Measurements from ENCODE around the gene OR10H3.
"Not testable (repeated sequence)": the region's sequence is repeated elsewhere in the genome, so short reads cannot be mapped to it uniquely, and the experiment has no call there.

OR10H3 gene

GRCh38 chr19:15737722-15738121 lies at the start of gene OR10H3:
TSS of gene OR10H3 (plus strand) at chr19:15737985. CDS start at chr19:15741393, 3,408 bp downstream.
- DNase-seq (ENCODE audit: low read depth, low spot score), result no peak

GRCh38 chr19:15696654-15697194 lies 41.1 kb upstream of the OR10H3 start:
- DNase-seq (ENCODE audit: low read depth, low spot score), result no peak

- DNase-seq (ENCODE audit: low read depth, low spot score), result no peak
Observed at GRCh38 chr19:15701757-15702533, 35.8 kb upstream of the OR10H3 start.

- no peak for DNase-seq (ENCODE audit: low read depth, low spot score)
Observed at GRCh38 chr19:15702534-15702930, 35.3 kb upstream of the OR10H3 start.

GRCh38 chr19:15714638-15715037 lies 23.1 kb upstream of the OR10H3 start:
- DNase-seq (ENCODE audit: low read depth, low spot score), result no peak

- DNase-seq (ENCODE audit: low read depth, low spot score), result no peak
Observed at GRCh38 chr19:15715642-15716041, 22.1 kb upstream of the OR10H3 start.

GRCh38 chr19:15717809-15718208 lies 20.0 kb upstream of the OR10H3 start:
- no peak for DNase-seq (ENCODE audit: low read depth, low spot score)

- DNase-seq (ENCODE audit: low read depth, low spot score), result no peak
Observed at GRCh38 chr19:15721268-15721667, 16.5 kb upstream of the OR10H3 start.

- DNase-seq (ENCODE audit: low read depth, low spot score), result no peak
Observed at GRCh38 chr19:15722956-15723355, 14.8 kb upstream of the OR10H3 start.

- no peak for DNase-seq (ENCODE audit: low read depth, low spot score)
Observed at GRCh38 chr19:15727724-15728123, 10.1 kb upstream of the OR10H3 start, which contains the start of gene OR10H2. TSS of gene OR10H2 (plus strand) at chr19:15728024. CDS start at chr19:15728044, 20 bp downstream.

- no peak for DNase-seq (ENCODE audit: low read depth, low spot score)
Observed at GRCh38 chr19:15730538-15730937, 7.2 kb upstream of the OR10H3 start.

- DNase-seq (ENCODE audit: low read depth, low spot score), result no peak
Observed at GRCh38 chr19:15732388-15732787, 5.4 kb upstream of the OR10H3 start.

GRCh38 chr19:15733895-15734294 lies 3.9 kb upstream of the OR10H3 start:
- DNase-seq (ENCODE audit: low read depth, low spot score), result no peak

- no peak for DNase-seq (ENCODE audit: low read depth, low spot score)
Observed at GRCh38 chr19:15740785-15741184, 3.0 kb downstream of the OR10H3 start.

GRCh38 chr19:15748239-15748638 lies 10.5 kb downstream of the OR10H3 start:
- no peak for DNase-seq (ENCODE audit: low read depth, low spot score)

GRCh38 chr19:15758379-15758778 lies 20.6 kb downstream of the OR10H3 start:
- no peak for DNase-seq (ENCODE audit: low read depth, low spot score)

GRCh38 chr19:15759962-15760565 lies 22.3 kb downstream of the OR10H3 start:
- no peak for DNase-seq (ENCODE audit: low read depth, low spot score)

GRCh38 chr19:15769586-15769985 lies 31.8 kb downstream of the OR10H3 start:
- DNase-seq (ENCODE audit: low read depth, low spot score), result no peak

GRCh38 chr19:15774159-15774558 lies 36.4 kb downstream of the OR10H3 start:
- not testable (repeated sequence) for DNase-seq (ENCODE audit: low read depth, low spot score)

GRCh38 chr19:15775249-15775648 lies 37.5 kb downstream of the OR10H3 start:
- DNase-seq (ENCODE audit: low read depth, low spot score), result no peak

GRCh38 chr19:15776264-15776663 lies 38.5 kb downstream of the OR10H3 start:
- no peak for DNase-seq (ENCODE audit: low read depth, low spot score)

GRCh38 chr19:15776991-15777970 lies 39.5 kb downstream of the OR10H3 start:
- no peak for DNase-seq (ENCODE audit: low read depth, low spot score)

All from activated CD4-positive, CD25-positive, alpha-beta regulatory T cell treated with anti-CD3 and anti-CD28 coated beads, Interleukin-2, amount 50 U/mL, for 16 hours (primary cell).